IMR-90 (cell line): ENCODE measurements around the gene TCF4. TPM values are rescaled to one million over a fixed set of nuclear protein-coding genes. Genes with fewer than 3 reads are reported as not detected.

ENCODE experiments used
- ATAC-seq: fragments of 200-7000 bp; cut with Tn5 transposase; 2 replicates; pipeline ENCODE4 v1.9.1; 2020; ENCODE audit warnings: low read depth, mild to moderate bottlenecking, moderate library complexity
- BruUV-seq: library from RNA; stranded (reverse); fragments of 400-500 nt; replicated peaks from 2 replicates; lab custom pipeline; 2021; lab: Mats Ljungman, UMichigan
- CTCF ChIA-PET: fragments of 300-600 bp; formaldehyde crosslinking; extraction: SDS; loops from one replicate; lab custom pipeline; 2021; ENCODE audit warnings: antibody characterized with exemption; lab: Yijun Ruan, JAX
- POLR2A ChIA-PET: fragments of 300-600 bp; sonication (Branson Sonifier 250); formaldehyde crosslinking; loops from one replicate; lab custom pipeline; 2022; ENCODE audit warnings: antibody characterized with exemption; ENCODE audit not compliant: unreplicated experiment; lab: Charles Lee
- DNase-seq: peaks from one replicate; pipeline ENCODE4 v3.0.0; 2013
- H2AFZ ChIP-seq: replicated peaks from 2 replicates; pipeline ENCODE3; 2013; ENCODE audit warnings: low read length, mild to moderate bottlenecking; ENCODE audit not compliant: poor library complexity
- H2AK5ac ChIP-seq: 2 replicates; pipeline ENCODE4 v1.6.1; 2013; ENCODE audit warnings: low read depth, low read length, inconsistent platforms
- H2AK9ac ChIP-seq: replicated peaks from 2 replicates; pipeline ENCODE3; 2013; ENCODE audit warnings: mild to moderate bottlenecking, low read depth, low read length, moderate library complexity; ENCODE audit not compliant: poor library complexity
- H2BK120ac ChIP-seq: 2 replicates; pipeline ENCODE4 v1.6.1; 2013; ENCODE audit warnings: low read depth, low read length, inconsistent platforms
- H2BK15ac ChIP-seq: 3 replicates; pipeline ENCODE4 v1.6.1; 2013; ENCODE audit warnings: low read depth, low read length, inconsistent platforms
- H2BK20ac ChIP-seq: 2 replicates; pipeline ENCODE4 v1.6.1; 2013; ENCODE audit warnings: low read depth, mild to moderate bottlenecking, inconsistent platforms, low read length, moderate library complexity
- H2BK5ac ChIP-seq: 2 replicates; pipeline ENCODE4 v1.6.1; 2013; ENCODE audit warnings: mild to moderate bottlenecking, low read depth, low read length, inconsistent platforms; ENCODE audit not compliant: poor library complexity, severe bottlenecking
- H3K14ac ChIP-seq: replicated peaks from 2 replicates; pipeline ENCODE4 v1.6.1; 2013; ENCODE audit warnings: low read depth, low read length, inconsistent platforms
- H3K18ac ChIP-seq: 2 replicates; pipeline ENCODE4 v1.6.1; 2013; ENCODE audit warnings: low read depth, low read length, control low read depth
- H3K23ac ChIP-seq: 2 replicates; pipeline ENCODE4 v1.6.1; 2013; ENCODE audit warnings: low read depth, low read length, inconsistent platforms
- H3K27ac ChIP-seq: 2 replicates; pipeline ENCODE4 v1.5.1; 2013; ENCODE audit warnings: mild to moderate bottlenecking, control low read depth, low read length; ENCODE audit not compliant: insufficient read depth
- H3K27me3 ChIP-seq: 2 replicates; pipeline ENCODE4 v1.6.1; 2013; ENCODE audit warnings: low read length; ENCODE audit not compliant: control insufficient read depth, insufficient read depth
- H3K36me3 ChIP-seq: 2 replicates; pipeline ENCODE4 v1.6.1; 2013; ENCODE audit warnings: low read length, mixed read lengths; ENCODE audit not compliant: control insufficient read depth, insufficient read depth
- H3K4ac ChIP-seq: 2 replicates; pipeline ENCODE4 v1.6.1; 2013; ENCODE audit warnings: low read depth, low read length, inconsistent platforms
- H3K4me1 ChIP-seq: 2 replicates; pipeline ENCODE4 v1.6.1; 2013; ENCODE audit warnings: low read length, mixed read lengths; ENCODE audit not compliant: control insufficient read depth, insufficient read depth
- H3K4me2 ChIP-seq: 2 replicates; pipeline ENCODE4 v1.6.1; 2013; ENCODE audit warnings: low read depth, mild to moderate bottlenecking, control low read depth, low read length, moderate library complexity
- H3K4me3 ChIP-seq: 2 replicates; pipeline ENCODE4 v1.5.1; 2013; ENCODE audit warnings: low read depth, mild to moderate bottlenecking, control low read depth, low read length, moderate library complexity; ENCODE audit not compliant: insufficient read depth
- H3K56ac ChIP-seq: 2 replicates; pipeline ENCODE4 v1.6.1; 2013; ENCODE audit warnings: low read length, inconsistent platforms; ENCODE audit not compliant: insufficient read depth; ENCODE audit errors: extremely low read depth
- H3K79me1 ChIP-seq, 2 experiments: 2 replicates each; pipeline ENCODE4 v1.6.1; 2013; ENCODE audit warnings: low read length in 2 of 2, inconsistent platforms in 1 of 2, low read depth in 1 of 2
- H3K9ac ChIP-seq: 2 replicates; pipeline ENCODE4 v1.6.1; 2013; ENCODE audit warnings: low read depth, low read length, control low read depth
- H3K9me1 ChIP-seq: 2 replicates; pipeline ENCODE4 v1.6.1; 2013; ENCODE audit warnings: low read length, inconsistent platforms; ENCODE audit not compliant: insufficient read depth
- H3K9me3 ChIP-seq: 2 replicates; pipeline ENCODE4 v1.6.1; 2013; ENCODE audit warnings: low read length; ENCODE audit not compliant: control insufficient read depth, insufficient read depth
- H4K20me1 ChIP-seq: 2 replicates; pipeline ENCODE4 v1.6.1; 2013; ENCODE audit warnings: low read length, inconsistent platforms; ENCODE audit not compliant: insufficient read depth
- H4K5ac ChIP-seq: 2 replicates; pipeline ENCODE4 v1.6.1; 2013; ENCODE audit warnings: mild to moderate bottlenecking, low read depth, low read length, control low read depth
- H4K8ac ChIP-seq, 2 experiments: 2 replicates each; pipeline ENCODE4 v1.6.1; 2013; ENCODE audit warnings: low read depth in 2 of 2, low read length in 2 of 2, control low read depth in 1 of 2, inconsistent platforms in 1 of 2
- H4K91ac ChIP-seq: 2 replicates; pipeline ENCODE4 v1.6.1; 2013; ENCODE audit warnings: low read depth, low read length, inconsistent platforms; ENCODE audit not compliant: insufficient read depth
- CHD1 ChIP-seq: IDR thresholded peaks from 2 replicates; pipeline ENCODE4 v1.6.1; 2012; ENCODE audit warnings: low read depth, low read length, improper control_type of control experiment
- FOS ChIP-seq: fragments of 150-350 bp; IDR thresholded peaks from 2 replicates; pipeline ENCODE4 v1.6.1; 2016; ENCODE audit warnings: low read depth, low read length
- MAFK ChIP-seq: IDR thresholded peaks from 2 replicates; pipeline ENCODE4 v1.6.1; 2012; ENCODE audit warnings: low read depth, low read length, improper control_type of control experiment
- MAZ ChIP-seq: IDR thresholded peaks from 2 replicates; pipeline ENCODE4 v1.6.1; 2012; ENCODE audit warnings: low read depth, mild to moderate bottlenecking, low read length, improper control_type of control experiment, moderate library complexity, borderline replicate concordance
- NFE2L2 ChIP-seq: fragments of 150-350 bp; IDR thresholded peaks from 2 replicates; pipeline ENCODE4 v1.6.1; 2016; ENCODE audit warnings: low read depth, mild to moderate bottlenecking, low read length
- POLR2A ChIP-seq: IDR thresholded peaks from 2 replicates; pipeline ENCODE4 v1.6.1; 2012; ENCODE audit warnings: mild to moderate bottlenecking, low read depth, low read length
- WGBS, 2 experiments: methylation state at CpG; one replicate each; pipeline versions ENCODE4 v1.1.5 to v1.1.7; 2013; ENCODE audit warnings: missing lambda C conversion rate in 2 of 2; ENCODE audit not compliant: insufficient read length in 1 of 2; ENCODE audit errors: extremely low coverage in 2 of 2; 5-methylcytosine and 5-hydroxymethylcytosine counted together
- dilution Hi-C: fragments of 300-500 bp; cut with HindIII; formaldehyde crosslinking; loops from one replicate; pipeline ENCODE4 v1.14.3; 2018; ENCODE audit warnings: low sequenced_read_pairs; ENCODE audit not compliant: unreplicated experiment
- in situ Hi-C: fragments of 300-500 bp; cut with MboI; formaldehyde crosslinking; loops from 3 replicates; pipeline ENCODE4 v1.14.3; 2019; ENCODE audit warnings: low sequenced_read_pairs, inconsistent platforms, mixed read lengths
- intact Hi-C: fragments of 100-400 bp; cut with micrococcal nuclease; formaldehyde crosslinking; loops from 2 replicates; pipeline ENCODE4 v1.10.0; 2022
- polyA plus RNA-seq, 3 experiments: library from polyadenylated mRNA; depleted of rRNA; stranded (reverse); fragments of >200 nt; gene quantifications; 2 replicates each; pipeline ENCODE4 v1.2.3, GENCODE V29; 2012; ENCODE audit warnings: low replicate concordance in 1 of 3
- total RNA-seq: library from RNA; depleted of rRNA; stranded (reverse); fragments of >200 nt; gene quantifications from 2 replicates; pipeline ENCODE4 v1.2.3, GENCODE V29; 2012
- TF ChIP-seq, protein P1 (sequence below): fragments of 150-350 bp; IDR thresholded peaks from 2 replicates; pipeline ENCODE4 v1.6.1; 2016; ENCODE audit warnings: low read depth, mild to moderate bottlenecking, low read length, moderate library complexity, borderline replicate concordance

The TCF4 gene
- total and polyA plus RNA-seq, 2 of the 4 experiments (the other 2 are of a cell fraction), result 30.0 to 87.1 TPM

DNA sequence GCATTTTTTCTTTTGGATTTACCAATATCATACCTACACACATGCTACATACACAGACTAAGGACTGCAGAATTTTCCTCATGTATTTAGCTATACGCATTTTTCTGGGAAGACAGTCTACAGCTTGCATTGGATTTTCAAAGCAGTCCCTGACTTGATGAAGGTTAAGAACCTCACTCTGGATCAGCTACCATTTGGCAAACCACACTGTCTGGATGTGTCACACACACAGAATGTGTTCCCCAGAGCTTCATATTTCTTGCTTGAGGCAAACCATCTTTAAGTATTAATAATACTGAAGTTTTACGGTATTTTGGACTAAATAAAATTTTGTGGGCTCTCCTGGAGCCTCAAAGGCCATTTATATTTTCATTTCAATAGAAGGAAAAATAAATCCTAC lies 102.3 kb downstream of the TCF4 start:
- Histone ChIP-seq H2AFZ (no peak overlapping the region), H3K27me3 (no peaks in the 10 kb centered on the region), H3K36me3 (peaks cover 1% of the 10 kb centered on the region; the same call in 1 of the 2 replicates), H3K4me3 (no peak overlapping the region), H3K9me1 (peaks cover 24% of the 10 kb centered on the region), H3K4me1 (peaks cover 19% of the 10 kb centered on the region), H4K8ac (no peak overlapping the region), H2BK5ac (no peak overlapping the region), H3K79me1 (peaks cover 38 to 73% of the 10 kb centered on the region in 2 experiments), H2BK15ac (no peak overlapping the region), H3K56ac (no peak overlapping the region), H2AK9ac (no peak overlapping the region), H3K18ac (no peak overlapping the region), H4K20me1 (peaks cover 14% of the 10 kb centered on the region; the same call in 1 of the 2 replicates), H2AK5ac (no peak overlapping the region), H4K91ac (no peak overlapping the region), H3K4me2 (no peak overlapping the region), H4K5ac (peak overlapping the region; percentile 2; the same call in 1 of the 2 replicates), H3K4ac (no peak overlapping the region), H3K23ac (no peak overlapping the region), H3K9me3 (no peaks in the 10 kb centered on the region), H3K9ac (no peak overlapping the region), H3K27ac (no peak overlapping the region), H3K14ac (no peak overlapping the region), H2BK120ac (no peak overlapping the region), H2BK20ac (no peak overlapping the region)
- ATAC-seq (peak; percentile 38), DNase-seq (peak; percentile 77)
- no CpG with 5 or more reads among the region's 2 CpGs for WGBS, 2 experiments
- in situ Hi-C loops (no loop called here), intact Hi-C loops (no loop called here), dilution Hi-C loops (no loop called here)
- ChIA-PET POLR2A (no interaction called here), CTCF (interaction anchor here (0.6 to 0.9 kb wide), 3 partner anchors 16 to 278 kb away, joined by 3 read pairs; no protein-coding TSS in a partner anchor)
- no TSS peak for BruUV-seq
- TF ChIP-seq MAFK, result no peak
- TF ChIP-seq NFE2L2, result no peak
- no peak for TF ChIP-seq MAZ
- TF ChIP-seq, protein P1, sequence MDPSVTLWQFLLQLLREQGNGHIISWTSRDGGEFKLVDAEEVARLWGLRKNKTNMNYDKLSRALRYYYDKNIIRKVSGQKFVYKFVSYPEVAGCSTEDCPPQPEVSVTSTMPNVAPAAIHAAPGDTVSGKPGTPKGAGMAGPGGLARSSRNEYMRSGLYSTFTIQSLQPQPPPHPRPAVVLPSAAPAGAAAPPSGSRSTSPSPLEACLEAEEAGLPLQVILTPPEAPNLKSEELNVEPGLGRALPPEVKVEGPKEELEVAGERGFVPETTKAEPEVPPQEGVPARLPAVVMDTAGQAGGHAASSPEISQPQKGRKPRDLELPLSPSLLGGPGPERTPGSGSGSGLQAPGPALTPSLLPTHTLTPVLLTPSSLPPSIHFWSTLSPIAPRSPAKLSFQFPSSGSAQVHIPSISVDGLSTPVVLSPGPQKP, result no peak
- TF ChIP-seq POLR2A, result no peak
- no peak for TF ChIP-seq FOS
- no peak for TF ChIP-seq CHD1
